Measurements from ENCODE around the gene KANSL3.

KANSL3 gene

DNA sequence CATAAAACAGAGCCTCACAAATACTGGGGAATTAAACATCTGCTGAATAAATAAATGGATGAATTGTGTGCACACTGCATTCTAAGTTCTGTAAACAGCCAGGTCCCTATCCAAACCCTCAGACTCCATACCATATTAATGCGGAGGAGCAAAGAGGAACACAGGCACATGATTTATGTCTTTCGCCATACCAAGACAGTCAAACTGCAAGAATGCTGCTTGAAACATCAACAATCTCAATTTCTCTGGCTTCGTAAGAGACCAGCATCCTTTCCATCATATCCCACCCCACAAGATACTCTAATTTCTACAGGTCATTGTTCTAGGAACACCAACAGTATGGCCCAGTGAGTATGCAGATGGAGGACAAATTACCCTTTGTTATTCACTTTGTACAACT lies 15.0 kb downstream of the KANSL3 start:
- no peak for TF ChIP-seq RAD21 (IDR thresholded peaks at IDR 0.05; ENCODE audit: low read depth)
- no peak for TF ChIP-seq TEAD4 (IDR thresholded peaks at IDR 0.05)
- no peak for TF ChIP-seq EP300 (IDR thresholded peaks at IDR 0.05; ENCODE audit: borderline replicate concordance)
- TF ChIP-seq CREB1 (IDR thresholded peaks at IDR 0.05; ENCODE audit: low read depth), result no peak
- no peak for TF ChIP-seq FOXM1 (IDR thresholded peaks at IDR 0.05; ENCODE audit: borderline replicate concordance, low read depth)
- TF ChIP-seq, protein P1, sequence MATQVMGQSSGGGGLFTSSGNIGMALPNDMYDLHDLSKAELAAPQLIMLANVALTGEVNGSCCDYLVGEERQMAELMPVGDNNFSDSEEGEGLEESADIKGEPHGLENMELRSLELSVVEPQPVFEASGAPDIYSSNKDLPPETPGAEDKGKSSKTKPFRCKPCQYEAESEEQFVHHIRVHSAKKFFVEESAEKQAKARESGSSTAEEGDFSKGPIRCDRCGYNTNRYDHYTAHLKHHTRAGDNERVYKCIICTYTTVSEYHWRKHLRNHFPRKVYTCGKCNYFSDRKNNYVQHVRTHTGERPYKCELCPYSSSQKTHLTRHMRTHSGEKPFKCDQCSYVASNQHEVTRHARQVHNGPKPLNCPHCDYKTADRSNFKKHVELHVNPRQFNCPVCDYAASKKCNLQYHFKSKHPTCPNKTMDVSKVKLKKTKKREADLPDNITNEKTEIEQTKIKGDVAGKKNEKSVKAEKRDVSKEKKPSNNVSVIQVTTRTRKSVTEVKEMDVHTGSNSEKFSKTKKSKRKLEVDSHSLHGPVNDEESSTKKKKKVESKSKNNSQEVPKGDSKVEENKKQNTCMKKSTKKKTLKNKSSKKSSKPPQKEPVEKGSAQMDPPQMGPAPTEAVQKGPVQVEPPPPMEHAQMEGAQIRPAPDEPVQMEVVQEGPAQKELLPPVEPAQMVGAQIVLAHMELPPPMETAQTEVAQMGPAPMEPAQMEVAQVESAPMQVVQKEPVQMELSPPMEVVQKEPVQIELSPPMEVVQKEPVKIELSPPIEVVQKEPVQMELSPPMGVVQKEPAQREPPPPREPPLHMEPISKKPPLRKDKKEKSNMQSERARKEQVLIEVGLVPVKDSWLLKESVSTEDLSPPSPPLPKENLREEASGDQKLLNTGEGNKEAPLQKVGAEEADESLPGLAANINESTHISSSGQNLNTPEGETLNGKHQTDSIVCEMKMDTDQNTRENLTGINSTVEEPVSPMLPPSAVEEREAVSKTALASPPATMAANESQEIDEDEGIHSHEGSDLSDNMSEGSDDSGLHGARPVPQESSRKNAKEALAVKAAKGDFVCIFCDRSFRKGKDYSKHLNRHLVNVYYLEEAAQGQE (IDR thresholded peaks at IDR 0.05; ENCODE audit: low read depth), result no peak
- TF ChIP-seq, protein P2, sequence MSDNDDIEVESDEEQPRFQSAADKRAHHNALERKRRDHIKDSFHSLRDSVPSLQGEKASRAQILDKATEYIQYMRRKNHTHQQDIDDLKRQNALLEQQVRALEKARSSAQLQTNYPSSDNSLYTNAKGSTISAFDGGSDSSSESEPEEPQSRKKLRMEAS (IDR thresholded peaks at IDR 0.05), result no peak
- no peak for TF ChIP-seq EGR1 (IDR thresholded peaks at IDR 0.05)
- TF ChIP-seq, protein P3, sequence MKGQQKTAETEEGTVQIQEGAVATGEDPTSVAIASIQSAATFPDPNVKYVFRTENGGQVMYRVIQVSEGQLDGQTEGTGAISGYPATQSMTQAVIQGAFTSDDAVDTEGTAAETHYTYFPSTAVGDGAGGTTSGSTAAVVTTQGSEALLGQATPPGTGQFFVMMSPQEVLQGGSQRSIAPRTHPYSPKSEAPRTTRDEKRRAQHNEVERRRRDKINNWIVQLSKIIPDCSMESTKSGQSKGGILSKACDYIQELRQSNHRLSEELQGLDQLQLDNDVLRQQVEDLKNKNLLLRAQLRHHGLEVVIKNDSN (IDR thresholded peaks at IDR 0.05), result no peak
- TF ChIP-seq NFIC (IDR thresholded peaks at IDR 0.05), result no peak

DNA sequence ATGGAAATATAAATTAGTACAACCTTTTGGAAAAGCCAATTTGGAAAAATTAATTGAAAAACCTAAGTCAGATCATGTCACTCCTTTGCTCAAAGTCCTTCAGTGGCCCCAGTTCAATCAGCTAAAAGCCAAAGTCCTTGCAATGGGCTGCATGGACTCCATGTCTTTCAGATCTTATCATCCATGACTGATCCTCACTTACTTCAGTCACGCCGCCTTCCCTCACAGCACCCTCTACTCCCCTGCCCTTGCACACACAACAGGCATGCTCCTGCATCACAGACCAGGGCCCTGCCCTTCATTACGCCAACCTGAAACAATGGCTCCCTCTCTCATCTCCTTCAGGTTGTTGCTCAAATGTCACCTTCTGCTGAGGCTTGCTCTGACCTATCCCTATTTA lies 15.6 kb downstream of the KANSL3 start:
- TF ChIP-seq TAF1 (IDR thresholded peaks at IDR 0.05; ENCODE audit: low read depth), result no peak
- TF ChIP-seq, protein P1 (IDR thresholded peaks at IDR 0.05; ENCODE audit: low read depth), result no peak
- TF ChIP-seq EGR1 (IDR thresholded peaks at IDR 0.05), result no peak
- TF ChIP-seq NFIC (IDR thresholded peaks at IDR 0.05), result no peak
- TF ChIP-seq TEAD4 (IDR thresholded peaks at IDR 0.05), result no peak
- no peak for TF ChIP-seq TCF12 (IDR thresholded peaks at IDR 0.05; ENCODE audit: low read depth)
- no peak for TF ChIP-seq CREB1 (IDR thresholded peaks at IDR 0.05; ENCODE audit: low read depth)
- no peak for TF ChIP-seq YY1 (IDR thresholded peaks at IDR 0.05; ENCODE audit: low read depth)
- no peak for TF ChIP-seq EP300 (IDR thresholded peaks at IDR 0.05; ENCODE audit: borderline replicate concordance)
- no peak for TF ChIP-seq ZBTB7A (IDR thresholded peaks at IDR 0.05; ENCODE audit: low read depth)
- TF ChIP-seq, protein P2 (IDR thresholded peaks at IDR 0.05), result no peak

DNA sequence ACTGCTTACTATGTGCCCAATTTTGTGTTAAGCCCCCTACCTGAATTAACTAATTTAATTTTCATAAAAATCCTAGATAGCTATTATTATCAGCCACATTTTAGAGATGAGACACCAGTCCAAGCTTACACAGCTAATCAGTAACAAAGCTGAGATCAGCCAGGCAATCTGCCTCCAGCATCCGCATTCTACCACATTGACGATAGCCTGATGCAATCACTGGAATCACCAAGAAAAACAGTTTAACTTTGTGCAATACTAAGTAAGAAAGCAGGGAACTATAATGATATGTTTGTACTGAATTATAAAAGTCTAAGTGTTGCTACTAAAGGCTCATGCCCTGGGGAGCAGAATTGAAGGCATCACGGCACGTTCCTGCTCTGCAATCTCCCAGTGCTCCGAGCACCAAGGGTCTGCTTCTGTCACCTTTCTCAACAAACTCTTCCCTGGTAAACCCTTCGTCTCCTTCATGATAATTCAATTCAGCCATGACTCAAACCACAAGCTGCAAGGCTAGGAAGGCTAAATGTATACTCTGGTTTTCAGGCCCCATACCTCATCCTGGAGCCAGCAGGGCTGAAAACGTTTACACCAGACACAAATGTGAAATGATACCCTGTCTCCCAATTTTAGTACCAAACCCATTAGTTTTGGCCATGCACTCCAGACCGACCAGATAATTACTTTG lies 19.4 kb downstream of the KANSL3 start:
- TF ChIP-seq YY1 (IDR thresholded peaks at IDR 0.05; ENCODE audit: low read depth) (no peak), TEAD4 (IDR thresholded peaks at IDR 0.05) (no peak), CEBPB (IDR thresholded peaks at IDR 0.05) (no peak), CREB1 (IDR thresholded peaks at IDR 0.05; ENCODE audit: low read depth) (no peak), FOXM1 (IDR thresholded peaks at IDR 0.05; ENCODE audit: borderline replicate concordance, low read depth) (no peak)
- TF ChIP-seq, protein P3 (IDR thresholded peaks at IDR 0.05), result no peak

DNA sequence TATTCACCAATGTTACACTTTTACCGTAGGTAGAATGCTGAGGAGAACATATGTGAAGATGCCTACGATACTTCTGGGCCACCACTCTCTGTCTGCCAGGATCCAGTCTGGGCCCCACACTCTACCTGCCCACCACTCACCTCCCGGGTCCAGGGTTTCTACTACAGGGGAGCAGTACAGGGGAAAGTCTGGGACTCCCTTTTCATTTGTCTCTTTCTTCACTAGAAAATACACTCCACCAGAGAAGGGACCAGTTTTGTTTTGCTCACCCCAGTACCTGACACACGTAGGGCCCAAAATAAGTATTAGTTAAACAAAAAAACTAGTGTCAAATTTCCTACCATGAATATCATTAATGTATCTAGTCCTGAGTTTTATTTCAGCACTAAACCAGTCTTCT lies 21.1 kb downstream of the KANSL3 start:
- TF ChIP-seq CREB1 (IDR thresholded peaks at IDR 0.05; ENCODE audit: low read depth), result no peak
- TF ChIP-seq, protein P2 (IDR thresholded peaks at IDR 0.05), result no peak
- TF ChIP-seq TAF1 (IDR thresholded peaks at IDR 0.05; ENCODE audit: low read depth), result no peak
- no peak for TF ChIP-seq FOXM1 (IDR thresholded peaks at IDR 0.05; ENCODE audit: borderline replicate concordance, low read depth)
- TF ChIP-seq, protein P1 (IDR thresholded peaks at IDR 0.05; ENCODE audit: low read depth), result no peak

DNA sequence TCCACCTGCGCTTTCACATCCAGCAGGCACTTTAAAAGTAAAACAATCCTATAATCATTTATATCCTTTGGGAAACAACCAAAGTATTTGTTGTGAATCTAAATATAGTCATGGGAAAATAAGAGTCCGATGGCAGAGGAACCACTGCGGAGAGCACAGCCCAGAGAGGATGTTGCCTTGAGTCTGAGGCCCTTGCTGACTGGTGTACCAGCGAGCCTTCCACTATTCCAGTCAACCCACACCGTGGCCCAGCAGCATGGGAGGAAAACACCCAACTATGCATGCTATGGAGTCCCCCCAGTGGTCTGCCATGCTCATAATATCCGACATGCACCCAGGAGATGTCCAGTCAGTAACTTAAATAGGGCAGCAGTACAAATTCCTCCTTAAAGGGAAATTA lies 21.6 kb downstream of the KANSL3 start:
- no peak for TF ChIP-seq TEAD4 (IDR thresholded peaks at IDR 0.05)
- TF ChIP-seq TCF12 (IDR thresholded peaks at IDR 0.05; ENCODE audit: low read depth), result no peak
